ENCODE results near the gene TTC3. TPM values are rescaled to one million over a fixed set of nuclear protein-coding genes. Genes with fewer than 3 reads are reported as not detected.

The TTC3 gene
- total and polyA plus RNA-seq, 2 donors from 2014 or later, result 22.3 to 102 TPM

DNA sequence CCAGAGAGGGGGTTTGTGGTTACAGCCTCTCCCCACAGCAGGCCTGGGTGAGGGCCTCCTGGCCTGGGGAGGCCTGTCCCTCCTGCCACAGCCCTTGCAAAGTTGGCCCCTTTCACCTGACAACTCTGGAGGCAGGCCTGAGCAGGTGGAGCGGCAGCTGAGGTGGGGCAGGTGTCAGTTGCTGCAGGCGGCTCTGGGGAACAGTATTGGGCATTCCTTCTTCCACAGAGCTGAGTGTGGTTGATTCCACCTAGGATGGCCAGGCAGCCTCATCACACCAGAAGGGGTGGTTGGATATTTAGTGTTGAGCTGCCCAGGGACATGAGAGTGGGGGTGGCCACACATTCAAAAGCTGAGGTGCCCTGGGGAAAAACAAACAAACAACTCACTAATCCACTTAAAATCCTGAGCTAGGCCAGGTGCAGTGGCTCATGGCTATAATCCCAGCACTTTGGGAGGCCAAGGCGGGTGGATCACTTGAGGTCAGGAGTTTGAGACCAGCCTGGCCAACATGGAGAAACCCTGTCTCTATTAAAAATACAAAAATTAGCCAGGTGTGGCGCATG is 31.3 kb upstream of the TTC3 start:
- TF ChIP-seq, protein P1, sequence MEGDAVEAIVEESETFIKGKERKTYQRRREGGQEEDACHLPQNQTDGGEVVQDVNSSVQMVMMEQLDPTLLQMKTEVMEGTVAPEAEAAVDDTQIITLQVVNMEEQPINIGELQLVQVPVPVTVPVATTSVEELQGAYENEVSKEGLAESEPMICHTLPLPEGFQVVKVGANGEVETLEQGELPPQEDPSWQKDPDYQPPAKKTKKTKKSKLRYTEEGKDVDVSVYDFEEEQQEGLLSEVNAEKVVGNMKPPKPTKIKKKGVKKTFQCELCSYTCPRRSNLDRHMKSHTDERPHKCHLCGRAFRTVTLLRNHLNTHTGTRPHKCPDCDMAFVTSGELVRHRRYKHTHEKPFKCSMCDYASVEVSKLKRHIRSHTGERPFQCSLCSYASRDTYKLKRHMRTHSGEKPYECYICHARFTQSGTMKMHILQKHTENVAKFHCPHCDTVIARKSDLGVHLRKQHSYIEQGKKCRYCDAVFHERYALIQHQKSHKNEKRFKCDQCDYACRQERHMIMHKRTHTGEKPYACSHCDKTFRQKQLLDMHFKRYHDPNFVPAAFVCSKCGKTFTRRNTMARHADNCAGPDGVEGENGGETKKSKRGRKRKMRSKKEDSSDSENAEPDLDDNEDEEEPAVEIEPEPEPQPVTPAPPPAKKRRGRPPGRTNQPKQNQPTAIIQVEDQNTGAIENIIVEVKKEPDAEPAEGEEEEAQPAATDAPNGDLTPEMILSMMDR (IDR thresholded peaks at IDR 0.05; ENCODE audit: borderline replicate concordance, extremely low read depth, insufficient read depth), result no peak
- Histone ChIP-seq H3K36me3 (ENCODE audit: control insufficient read depth in 2 of 3, insufficient read depth in 3 of 3, low read length in 3 of 3) (no peaks in the 10 kb centered on the region), H3K27ac (ENCODE audit: low read depth in 2 of 2, low read length in 2 of 2) (no peak overlapping the region), H3K27me3 (ENCODE audit: control insufficient read depth, insufficient read depth, low read length) (no peaks in the 10 kb centered on the region), H3K9me3 (ENCODE audit: control insufficient read depth in 2 of 3, insufficient read depth in 1 of 3, low read length in 3 of 3) (no peaks in the 10 kb centered on the region), H3K4me1 (ENCODE audit: control insufficient read depth in 2 of 3, insufficient read depth in 2 of 3, low read depth in 1 of 3, low read length in 3 of 3) (no peaks in the 10 kb centered on the region), H3K4me3 (ENCODE audit: low read length in 3 of 3) (no peak overlapping the region), H3K9ac (ENCODE audit: low read length in 3 of 3) (no peak overlapping the region)
- DNase-seq, result no peak
- intact Hi-C loops (cut with DNase I), result no loop called here
- FAIRE-seq, result no peak

DNA sequence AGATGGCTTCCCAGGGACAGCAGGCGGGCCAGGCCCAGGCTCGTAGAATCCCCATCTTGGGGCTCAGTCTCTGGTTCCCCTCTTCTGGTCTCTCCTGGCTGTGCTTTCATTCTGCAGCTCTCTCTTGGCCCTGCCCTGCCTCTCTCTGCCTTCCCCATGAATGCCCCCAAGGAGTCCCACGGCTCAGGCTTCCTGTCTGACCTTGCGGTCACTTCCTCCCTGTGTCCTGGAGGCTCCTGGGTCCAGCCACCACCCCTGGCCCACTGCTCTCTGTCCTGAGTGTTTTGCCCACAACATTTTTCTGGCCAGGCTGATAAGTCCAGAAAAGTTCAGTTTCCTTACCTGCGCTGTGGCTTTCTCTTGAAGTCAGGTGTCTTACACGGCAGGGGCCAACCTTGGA is 29.2 kb upstream of the TTC3 start:
- DNase-seq (no peak), FAIRE-seq (no peak)
- Histone ChIP-seq H3K36me3 (ENCODE audit: control insufficient read depth in 2 of 3, insufficient read depth in 3 of 3, low read length in 3 of 3) (no peaks in the 10 kb centered on the region), H3K27me3 (ENCODE audit: control insufficient read depth, insufficient read depth, low read length) (no peaks in the 10 kb centered on the region), H3K4me3 (ENCODE audit: low read length in 3 of 3) (no peak overlapping the region), H3K9ac (ENCODE audit: low read length in 3 of 3) (no peak overlapping the region), H3K27ac (ENCODE audit: low read depth in 2 of 2, low read length in 2 of 2) (no peak overlapping the region), H3K9me3 (ENCODE audit: control insufficient read depth in 2 of 3, insufficient read depth in 1 of 3, low read length in 3 of 3) (no peaks in the 10 kb centered on the region), H3K4me1 (ENCODE audit: control insufficient read depth in 2 of 3, insufficient read depth in 2 of 3, low read depth in 1 of 3, low read length in 3 of 3) (no peaks in the 10 kb centered on the region)
- intact Hi-C loops (cut with DNase I), result no loop called here
- TF ChIP-seq, protein P1 (IDR thresholded peaks at IDR 0.05; ENCODE audit: borderline replicate concordance, extremely low read depth, insufficient read depth), result no peak

DNA sequence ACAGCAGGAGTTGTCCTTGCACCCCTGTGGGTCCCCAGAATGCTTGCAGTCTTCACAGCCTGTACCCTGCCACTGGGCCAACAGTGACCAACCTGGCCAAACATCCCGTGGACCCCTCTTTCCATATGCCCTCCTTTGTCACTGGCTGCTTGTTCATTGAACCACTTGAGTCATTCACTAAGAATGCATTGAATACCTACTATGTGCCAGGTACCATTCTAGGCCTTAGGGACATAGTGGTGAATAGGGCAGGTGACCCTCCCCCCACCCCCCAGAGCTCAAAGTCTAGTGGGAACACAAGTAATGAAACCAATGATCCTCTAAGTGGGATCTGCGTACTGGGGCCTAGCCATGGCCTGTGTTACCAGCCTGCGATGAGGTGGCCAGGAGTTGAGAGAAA is 28.4 kb upstream of the TTC3 start:
- Histone ChIP-seq H3K4me3 (ENCODE audit: low read length in 3 of 3) (no peak overlapping the region), H3K9me3 (ENCODE audit: control insufficient read depth in 2 of 3, insufficient read depth in 1 of 3, low read length in 3 of 3) (no peaks in the 10 kb centered on the region), H3K27ac (ENCODE audit: low read depth in 2 of 2, low read length in 2 of 2) (no peak overlapping the region), H3K36me3 (ENCODE audit: control insufficient read depth in 2 of 3, insufficient read depth in 3 of 3, low read length in 3 of 3) (no peaks in the 10 kb centered on the region), H3K9ac (ENCODE audit: low read length in 3 of 3) (no peak overlapping the region), H3K4me1 (ENCODE audit: control insufficient read depth in 2 of 3, insufficient read depth in 2 of 3, low read depth in 1 of 3, low read length in 3 of 3) (no peaks in the 10 kb centered on the region), H3K27me3 (ENCODE audit: control insufficient read depth, insufficient read depth, low read length) (no peaks in the 10 kb centered on the region)
- intact Hi-C loops (cut with DNase I), result no loop called here
- DNase-seq, result no peak
- TF ChIP-seq, protein P1 (IDR thresholded peaks at IDR 0.05; ENCODE audit: borderline replicate concordance, extremely low read depth, insufficient read depth), result no peak
- no peak for FAIRE-seq

DNA sequence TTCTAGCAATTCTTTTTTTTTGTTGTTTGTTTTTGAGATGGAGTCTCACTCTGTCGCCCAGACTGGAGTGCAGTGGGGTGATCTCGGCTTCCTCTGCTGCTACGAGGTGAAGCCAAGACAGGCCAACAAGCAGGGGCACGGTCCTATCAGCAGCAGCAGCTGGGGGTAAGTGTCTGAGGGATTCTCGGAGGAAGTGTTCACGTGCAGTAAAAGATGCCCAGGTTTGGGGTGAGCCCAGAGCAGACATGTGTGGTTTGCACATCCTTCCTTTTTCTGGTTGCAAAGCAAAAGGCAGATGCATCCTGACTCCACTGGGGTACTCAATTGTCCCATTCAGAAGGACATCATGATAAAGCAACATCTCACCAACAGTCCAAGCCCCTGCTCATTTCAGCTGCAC is 27.9 kb upstream of the TTC3 start:
- intact Hi-C loops (cut with DNase I), result no loop called here

More for the DNA sequence above, 27.9 kb upstream of the TTC3 start:
- no peak overlapping the region for H3K4me3 ChIP-seq (ENCODE audit: low read length in 3 of 3)
- TF ChIP-seq, protein P1 (IDR thresholded peaks at IDR 0.05; ENCODE audit: borderline replicate concordance, extremely low read depth, insufficient read depth), result no peak
- H3K27ac ChIP-seq (ENCODE audit: low read depth in 2 of 2, low read length in 2 of 2), result no peak overlapping the region
- H3K4me1 ChIP-seq (ENCODE audit: control insufficient read depth in 2 of 3, insufficient read depth in 2 of 3, low read depth in 1 of 3, low read length in 3 of 3), result no peaks in the 10 kb centered on the region
- DNase-seq (no peak), FAIRE-seq (no peak)
- H3K27me3 ChIP-seq (ENCODE audit: control insufficient read depth, insufficient read depth, low read length), result no peaks in the 10 kb centered on the region
- H3K9ac ChIP-seq (ENCODE audit: low read length in 3 of 3), result no peak overlapping the region
- H3K9me3 ChIP-seq (ENCODE audit: control insufficient read depth in 2 of 3, insufficient read depth in 1 of 3, low read length in 3 of 3), result no peaks in the 10 kb centered on the region
- no peaks in the 10 kb centered on the region for H3K36me3 ChIP-seq (ENCODE audit: control insufficient read depth in 2 of 3, insufficient read depth in 3 of 3, low read length in 3 of 3)

Data from kidney (tissue), 14 donors.